Fibroblast of skin of left quadriceps (primary cell): ENCODE results near the gene ADGRB3.
"Not testable (repeated sequence)": the region's sequence is repeated elsewhere in the genome, so short reads cannot be mapped to it uniquely, and the experiment has no call there.

ENCODE experiments used
- DNase-seq, 2 experiments: peaks; one replicate each; pipeline ENCODE4 v3.0.0-alpha.2; 2013; ENCODE audit warnings: low read depth in 2 of 2

The ADGRB3 gene

DNA sequence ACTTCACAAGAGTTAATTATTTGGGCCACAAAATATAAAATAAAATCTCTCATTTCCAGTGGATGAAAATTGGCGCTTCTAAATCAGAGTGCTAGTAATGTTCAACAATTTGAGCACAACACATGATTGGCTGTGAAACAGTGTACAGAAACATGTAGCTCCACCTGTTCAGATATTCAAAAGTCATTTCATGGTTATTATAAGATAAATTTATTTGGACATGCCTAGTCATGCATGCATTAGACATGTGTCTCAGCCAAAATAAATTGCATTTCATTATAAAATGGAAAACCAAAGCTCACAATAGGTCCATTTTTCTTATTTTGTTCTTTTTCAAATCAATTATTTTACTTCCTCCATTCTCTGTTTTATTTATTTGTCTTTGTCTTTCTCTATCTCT is 786.9 kb downstream of the ADGRB3 start:
- no peak for DNase-seq

GRCh38 chr6:69422475-69422874 is 787.4 kb downstream of the ADGRB3 start:
- DNase-seq, result no peak

- no peak for DNase-seq
Observed at GRCh38 chr6:69423785-69424184, 788.7 kb downstream of the ADGRB3 start.

DNA sequence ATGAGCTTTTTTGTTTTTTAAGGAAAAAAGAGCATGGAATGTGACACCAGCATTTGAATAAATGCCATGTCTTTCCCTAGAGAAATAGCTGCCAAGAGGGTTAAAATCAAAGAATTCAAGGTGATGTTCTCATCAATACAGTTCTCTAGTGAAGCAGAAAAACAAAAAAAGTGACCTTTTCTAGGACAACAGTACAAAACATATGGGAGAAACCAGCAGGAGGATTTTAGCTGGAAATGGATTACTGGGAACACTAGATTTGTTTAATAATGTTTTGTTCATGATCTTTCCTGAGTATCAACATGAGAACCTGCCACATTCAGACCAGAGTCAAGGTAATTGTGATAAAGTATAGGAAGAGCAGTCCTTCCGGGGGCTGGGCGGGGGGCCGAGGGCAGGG is 789.5 kb downstream of the ADGRB3 start:
- no peak for DNase-seq

DNA sequence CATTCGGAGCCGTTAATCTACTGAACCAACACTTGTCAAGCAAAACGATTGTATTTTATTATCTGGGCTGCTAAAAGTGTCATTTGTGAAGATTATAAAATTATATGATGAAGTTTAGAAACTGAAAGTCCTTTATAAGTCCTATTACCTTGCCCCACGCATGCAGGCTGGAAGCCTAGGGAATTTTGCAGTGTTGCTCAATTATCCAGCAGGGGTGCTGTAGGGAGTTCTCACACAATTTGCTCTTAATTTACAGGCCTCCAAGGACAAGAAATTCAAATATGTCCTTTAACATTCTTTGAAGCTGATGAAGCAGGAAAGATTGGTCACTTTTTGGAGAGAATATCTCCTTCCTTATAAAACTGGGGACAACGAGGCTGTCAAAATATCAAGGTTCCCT is 792.8 kb downstream of the ADGRB3 start:
- DNase-seq, result no peak

DNA sequence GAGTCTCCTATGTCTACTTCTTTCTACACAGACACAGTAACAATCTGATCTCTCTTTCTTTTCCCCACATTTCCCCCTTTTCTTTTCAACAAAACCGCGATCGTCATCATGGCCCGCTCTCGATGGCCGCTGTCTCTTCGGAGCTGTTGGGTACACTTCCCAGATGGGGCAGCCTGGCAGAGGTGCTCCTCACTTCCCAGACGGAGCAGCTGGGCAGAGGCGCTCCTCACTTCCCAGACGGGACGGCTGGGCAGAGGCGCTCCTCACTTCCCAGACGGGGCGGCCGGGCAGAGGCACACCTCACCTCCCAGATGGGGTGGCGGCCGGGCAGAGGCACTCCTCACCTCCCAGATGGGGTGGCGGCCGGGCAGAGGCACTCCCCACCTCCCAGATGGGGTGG is 797.1 kb downstream of the ADGRB3 start:
- DNase-seq, result not testable (repeated sequence)

GRCh38 chr6:69433116-69433515 is 798.0 kb downstream of the ADGRB3 start:
- DNase-seq, result not testable (repeated sequence)

DNA sequence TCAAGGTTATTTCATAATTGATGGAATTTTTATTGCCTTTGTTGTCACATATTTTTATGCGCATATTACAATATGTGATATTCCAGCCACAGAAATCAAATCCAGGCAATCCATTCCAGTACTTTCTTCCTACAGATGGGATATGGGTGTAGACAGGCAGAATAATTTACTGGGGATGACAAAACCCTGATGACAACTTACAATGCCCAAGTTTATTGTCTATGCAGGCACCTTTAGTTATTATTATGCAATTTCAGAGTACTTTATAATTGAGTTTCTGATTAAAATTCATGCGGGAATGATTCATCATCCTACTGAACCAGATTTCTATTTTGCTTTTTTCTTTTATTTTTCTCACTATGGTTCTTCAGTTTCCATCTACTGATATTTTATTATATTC is 803.0 kb downstream of the ADGRB3 start:
- no peak for DNase-seq
